ENCODE data around the gene C1QTNF6. TPM values are rescaled to one million over a fixed set of nuclear protein-coding genes. Genes with fewer than 3 reads are reported as not detected.

The C1QTNF6 gene
- total RNA-seq, 1 donor from 2014 or later, result 23.2 TPM

GRCh38 chr22:37197451-37198257 is 9.6 kb upstream of the C1QTNF6 start:
- no peaks in the 10 kb centered on the region for H3K9me3 Mint-ChIP-seq
- H3K4me3 Mint-ChIP-seq, result peak overlapping the region; percentile 87
- peaks cover 13% of the 10 kb centered on the region for H3K4me1 Mint-ChIP-seq (ENCODE audit: unreplicated experiment)
- peaks cover 4% of the 10 kb centered on the region for H3K36me3 Mint-ChIP-seq
- peak overlapping the region; percentile 95 for H3K27ac Mint-ChIP-seq
- TF ChIP-seq, protein P1, sequence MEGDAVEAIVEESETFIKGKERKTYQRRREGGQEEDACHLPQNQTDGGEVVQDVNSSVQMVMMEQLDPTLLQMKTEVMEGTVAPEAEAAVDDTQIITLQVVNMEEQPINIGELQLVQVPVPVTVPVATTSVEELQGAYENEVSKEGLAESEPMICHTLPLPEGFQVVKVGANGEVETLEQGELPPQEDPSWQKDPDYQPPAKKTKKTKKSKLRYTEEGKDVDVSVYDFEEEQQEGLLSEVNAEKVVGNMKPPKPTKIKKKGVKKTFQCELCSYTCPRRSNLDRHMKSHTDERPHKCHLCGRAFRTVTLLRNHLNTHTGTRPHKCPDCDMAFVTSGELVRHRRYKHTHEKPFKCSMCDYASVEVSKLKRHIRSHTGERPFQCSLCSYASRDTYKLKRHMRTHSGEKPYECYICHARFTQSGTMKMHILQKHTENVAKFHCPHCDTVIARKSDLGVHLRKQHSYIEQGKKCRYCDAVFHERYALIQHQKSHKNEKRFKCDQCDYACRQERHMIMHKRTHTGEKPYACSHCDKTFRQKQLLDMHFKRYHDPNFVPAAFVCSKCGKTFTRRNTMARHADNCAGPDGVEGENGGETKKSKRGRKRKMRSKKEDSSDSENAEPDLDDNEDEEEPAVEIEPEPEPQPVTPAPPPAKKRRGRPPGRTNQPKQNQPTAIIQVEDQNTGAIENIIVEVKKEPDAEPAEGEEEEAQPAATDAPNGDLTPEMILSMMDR (conservative IDR thresholded peaks at IDR 0.05), result no peak
- H3K27me3 Mint-ChIP-seq, result no peaks in the 10 kb centered on the region
- DNase-seq (ENCODE audit: extremely low spot score, unreplicated experiment), result no peak

DNA sequence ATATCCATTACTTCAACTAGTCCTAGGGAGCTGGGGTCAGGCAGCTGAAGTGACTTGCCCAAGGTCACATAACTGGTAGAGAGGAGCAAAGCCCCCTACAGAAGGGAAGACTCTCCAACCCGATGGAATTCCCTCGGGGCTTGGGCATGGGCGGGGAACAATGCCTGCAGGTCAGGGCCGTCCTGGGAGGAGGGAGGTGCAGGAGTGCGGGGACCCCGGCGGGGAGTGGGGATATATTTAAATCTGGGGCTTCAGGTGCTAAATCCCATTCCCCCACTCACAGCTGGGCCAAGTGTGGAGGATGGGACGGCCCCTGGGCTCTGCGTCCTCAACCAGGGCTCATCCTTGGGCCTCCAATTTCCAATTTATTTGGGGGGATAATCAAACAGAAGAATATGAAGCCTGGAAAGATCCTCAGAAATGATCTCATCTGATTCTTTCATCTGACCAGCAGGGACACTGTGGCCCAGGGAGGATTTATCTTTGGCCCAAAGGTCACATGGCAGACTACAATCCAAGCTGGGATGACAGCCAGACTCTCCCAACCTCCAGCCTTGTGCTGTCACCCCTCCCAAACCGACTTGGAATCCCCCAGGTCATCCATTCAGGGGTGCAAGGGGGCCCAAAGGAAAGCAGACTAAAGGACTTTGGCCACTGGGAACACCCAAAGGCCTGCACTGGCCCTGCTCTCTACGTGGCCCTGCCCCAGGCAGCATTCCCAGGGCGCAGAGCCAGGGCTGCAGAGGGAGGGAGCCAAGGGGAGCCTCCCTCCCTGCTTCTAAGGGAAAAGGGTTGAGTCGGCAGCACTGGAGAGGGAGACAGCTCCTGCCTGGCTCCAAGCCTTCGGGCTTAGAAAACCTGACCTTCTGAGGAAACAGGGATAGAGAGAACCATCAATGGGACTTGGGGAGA is 8.7 kb upstream of the C1QTNF6 start:
- DNase-seq (ENCODE audit: extremely low spot score, unreplicated experiment), result no peak
- Mint-ChIP-seq H3K4me3 (peak overlapping the region; percentile 52), H3K27me3 (no peaks in the 10 kb centered on the region), H3K9me3 (peaks cover 4% of the 10 kb centered on the region), H3K4me1 (ENCODE audit: unreplicated experiment) (peaks cover 13% of the 10 kb centered on the region), H3K36me3 (peaks cover 4% of the 10 kb centered on the region), H3K27ac (peak overlapping the region; percentile 95)
- TF ChIP-seq, protein P1 (conservative IDR thresholded peaks at IDR 0.05), result no peak

DNA sequence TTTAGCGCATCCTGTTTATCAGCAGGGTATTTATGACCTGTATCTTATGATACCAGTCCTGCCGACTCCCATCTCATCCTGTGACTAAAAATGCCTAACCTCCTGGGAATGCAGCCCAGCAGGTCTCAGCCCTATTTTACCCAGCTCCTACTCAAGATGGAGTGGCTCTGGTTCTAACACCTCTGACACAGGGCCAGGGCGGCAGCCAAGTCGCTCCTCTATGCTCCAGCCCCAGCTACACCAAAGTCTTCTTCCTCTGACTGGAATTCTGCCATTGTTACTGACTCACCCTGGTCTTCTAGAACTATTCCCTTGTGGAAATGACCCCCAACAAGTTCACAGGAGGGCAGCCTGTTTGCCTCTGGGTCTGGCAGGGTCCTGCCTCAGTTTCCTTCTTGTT is 7.9 kb upstream of the C1QTNF6 start:
- peak overlapping the region; percentile 52 for H3K4me3 Mint-ChIP-seq
- no peak for DNase-seq (ENCODE audit: extremely low spot score, unreplicated experiment)
- peak overlapping the region; percentile 95 for H3K27ac Mint-ChIP-seq
- H3K36me3 Mint-ChIP-seq, result peaks cover 4% of the 10 kb centered on the region
- H3K4me1 Mint-ChIP-seq (ENCODE audit: unreplicated experiment), result peaks cover 13% of the 10 kb centered on the region
- H3K9me3 Mint-ChIP-seq, result peaks cover 4% of the 10 kb centered on the region
- TF ChIP-seq, protein P1 (conservative IDR thresholded peaks at IDR 0.05), result no peak
- no peaks in the 10 kb centered on the region for H3K27me3 Mint-ChIP-seq

GRCh38 chr22:37194750-37195149 is 6.7 kb upstream of the C1QTNF6 start:
- H3K9me3 Mint-ChIP-seq, result peaks cover 4% of the 10 kb centered on the region
- no peak overlapping the region for H3K27ac Mint-ChIP-seq
- H3K27me3 Mint-ChIP-seq, result no peaks in the 10 kb centered on the region
- H3K4me3 Mint-ChIP-seq, result no peak overlapping the region
- peaks cover 4% of the 10 kb centered on the region for H3K36me3 Mint-ChIP-seq
- DNase-seq (ENCODE audit: extremely low spot score, unreplicated experiment), result no peak
- TF ChIP-seq, protein P1 (conservative IDR thresholded peaks at IDR 0.05), result no peak
- peaks cover 13% of the 10 kb centered on the region for H3K4me1 Mint-ChIP-seq (ENCODE audit: unreplicated experiment)

- H3K4me3 Mint-ChIP-seq, result no peak overlapping the region
- TF ChIP-seq, protein P1 (conservative IDR thresholded peaks at IDR 0.05), result no peak
- H3K9me3 Mint-ChIP-seq, result peaks cover 4% of the 10 kb centered on the region
- peaks cover 4% of the 10 kb centered on the region for H3K36me3 Mint-ChIP-seq
- H3K27me3 Mint-ChIP-seq, result no peaks in the 10 kb centered on the region
- H3K4me1 Mint-ChIP-seq (ENCODE audit: unreplicated experiment), result peaks cover 22% of the 10 kb centered on the region
- DNase-seq (ENCODE audit: extremely low spot score, unreplicated experiment), result no peak
- no peak overlapping the region for H3K27ac Mint-ChIP-seq
These were observed 5.7 kb upstream of the C1QTNF6 start for GRCh38 chr22:37193629-37194191.

All from type B pancreatic cell (in vitro differentiated cells).